Mesenchymal stem cell (in vitro differentiated cells and primary cell): Measurements from ENCODE around the gene IP6K2.

Experiments
- DNase-seq: peaks from one replicate; pipeline ENCODE4 v3.0.0-alpha.2; 2013
- H2AFZ ChIP-seq: one replicate; pipeline ENCODE4 v1.6.1; 2013; ENCODE audit warnings: low read depth, mild to moderate bottlenecking, control low read depth, inconsistent platforms, low read length, moderate library complexity
- H2AK5ac ChIP-seq: 2 replicates; pipeline ENCODE4 v1.6.1; 2013; ENCODE audit warnings: low read length, moderate library complexity, mild to moderate bottlenecking, inconsistent platforms; ENCODE audit not compliant: severe bottlenecking
- H2BK120ac ChIP-seq: one replicate; pipeline ENCODE4 v1.6.1; 2013; ENCODE audit warnings: low read depth, mild to moderate bottlenecking, inconsistent platforms, low read length, moderate library complexity
- H2BK12ac ChIP-seq, 2 experiments: one replicate each; pipeline ENCODE4 v1.6.1; 2013; ENCODE audit warnings: inconsistent platforms in 2 of 2, low read length in 2 of 2, mild to moderate bottlenecking in 2 of 2, moderate library complexity in 2 of 2, control low read depth in 1 of 2
- H2BK15ac ChIP-seq: one replicate; pipeline ENCODE4 v1.6.1; 2013; ENCODE audit warnings: mild to moderate bottlenecking, low read depth, inconsistent platforms; ENCODE audit not compliant: poor library complexity, severe bottlenecking
- H2BK5ac ChIP-seq: 2 replicates; pipeline ENCODE4 v1.6.1; 2013; ENCODE audit warnings: low read depth, mild to moderate bottlenecking, low read length, control low read depth, inconsistent platforms; ENCODE audit not compliant: poor library complexity, severe bottlenecking
- H3K14ac ChIP-seq, 2 experiments: one replicate each; pipeline ENCODE4 v1.6.1; 2013; ENCODE audit warnings: inconsistent platforms in 2 of 2, low read length in 2 of 2, control low read depth in 1 of 2, mild to moderate bottlenecking in 1 of 2, moderate library complexity in 1 of 2
- H3K18ac ChIP-seq, 2 experiments: one replicate each; pipeline ENCODE4 v1.6.1; 2013; ENCODE audit warnings: inconsistent platforms in 2 of 2, low read length in 2 of 2, control low read depth in 1 of 2, low read depth in 1 of 2, mild to moderate bottlenecking in 1 of 2
- H3K23ac ChIP-seq, 2 experiments: one replicate each; pipeline ENCODE4 v1.6.1; 2013; ENCODE audit warnings: inconsistent platforms in 2 of 2, low read length in 2 of 2, mild to moderate bottlenecking in 2 of 2, moderate library complexity in 2 of 2, control low read depth in 1 of 2
- H3K27ac ChIP-seq: 2 replicates; pipeline ENCODE4 v1.5.1; 2013; ENCODE audit warnings: mild to moderate bottlenecking, moderate library complexity, low read length, control low read depth, inconsistent platforms; ENCODE audit not compliant: poor library complexity, severe bottlenecking
- H3K27me3 ChIP-seq, 2 experiments: 2 replicates each; pipeline versions ENCODE4 v1.6.1 to v1.7.0; 2013; ENCODE audit warnings: low read length in 2 of 2, mild to moderate bottlenecking in 2 of 2, moderate library complexity in 2 of 2, control low read depth in 1 of 2, inconsistent platforms in 1 of 2; ENCODE audit not compliant: control insufficient read depth in 1 of 2, insufficient read depth in 1 of 2
- H3K36me3 ChIP-seq, 2 experiments: 2 replicates each; pipeline versions ENCODE4 v1.6.1 to v1.7.0; 2013; ENCODE audit warnings: low read length in 2 of 2, control low read depth in 1 of 2, inconsistent platforms in 1 of 2, low read depth in 1 of 2, mild to moderate bottlenecking in 1 of 2; ENCODE audit not compliant: insufficient read depth in 2 of 2, control insufficient read depth in 1 of 2
- H3K4ac ChIP-seq, 2 experiments: one replicate each; pipeline ENCODE4 v1.6.1; 2013; ENCODE audit warnings: inconsistent platforms in 2 of 2, low read length in 2 of 2, mild to moderate bottlenecking in 2 of 2, moderate library complexity in 2 of 2, control low read depth in 1 of 2, low read depth in 1 of 2
- H3K4me1 ChIP-seq: 2 replicates; pipeline ENCODE4 v1.6.1; 2013; ENCODE audit warnings: low read depth, low read length, control low read depth; ENCODE audit not compliant: control insufficient read depth, insufficient read depth
- H3K4me2 ChIP-seq: 2 replicates; pipeline ENCODE4 v1.6.1; 2013; ENCODE audit warnings: low read length, mild to moderate bottlenecking, inconsistent platforms; ENCODE audit not compliant: poor library complexity, severe bottlenecking
- H3K4me3 ChIP-seq, 2 experiments: 2 replicates each; pipeline versions ENCODE4 v1.5.1 to v1.7.0; 2013; ENCODE audit warnings: low read length in 2 of 2, mild to moderate bottlenecking in 2 of 2, control low read depth in 1 of 2, low read depth in 1 of 2; ENCODE audit not compliant: insufficient read depth in 1 of 2
- H3K79me1 ChIP-seq: replicated peaks from 2 replicates; pipeline ENCODE4 v1.6.1; 2013; ENCODE audit warnings: mild to moderate bottlenecking, control low read depth, low read length, inconsistent platforms; ENCODE audit not compliant: poor library complexity, severe bottlenecking
- H3K9ac ChIP-seq: 2 replicates; pipeline ENCODE4 v1.7.0; 2013; ENCODE audit warnings: mild to moderate bottlenecking, low read length, moderate library complexity
- H3K9me3 ChIP-seq: 2 replicates; pipeline ENCODE4 v1.7.0; 2013; ENCODE audit warnings: mild to moderate bottlenecking, low read length; ENCODE audit not compliant: control insufficient read depth
- H4K8ac ChIP-seq: one replicate; pipeline ENCODE4 v1.6.1; 2013; ENCODE audit warnings: inconsistent platforms, mild to moderate bottlenecking, low read length, moderate library complexity
- H4K91ac ChIP-seq: one replicate; pipeline ENCODE4 v1.6.1; 2013; ENCODE audit warnings: mild to moderate bottlenecking, low read length, inconsistent platforms
- WGBS: methylation state at CpG from one replicate; pipeline ENCODE4 v1.1.7; 2013; ENCODE audit warnings: mixed read lengths; 5-methylcytosine and 5-hydroxymethylcytosine counted together

IP6K2 gene

GRCh38 chr3:48708481-48708889, 8.5 kb downstream of the IP6K2 start:
- WGBS = 81% methylated on average over 2 of the region's 2 CpGs
- Histone ChIP-seq H3K79me1 (no peaks in the 10 kb centered on the region), H3K14ac (no peak overlapping the region)

GRCh38 chr3:48707157-48707556, 9.9 kb downstream of the IP6K2 start:
- no peak overlapping the region for H3K4me2 ChIP-seq
- H2AFZ ChIP-seq = no peak overlapping the region
- DNase-seq = no peak
- H2BK12ac ChIP-seq = no peak overlapping the region
- H3K14ac ChIP-seq = no peak overlapping the region
- H4K8ac ChIP-seq = no peak overlapping the region
- H3K23ac ChIP-seq = no peak overlapping the region
- H2AK5ac ChIP-seq = no peak overlapping the region
- H3K36me3 ChIP-seq = peaks cover 50 to 60% of the 10 kb centered on the region in 2 experiments
- H3K18ac ChIP-seq = no peak overlapping the region
- no peaks in the 10 kb centered on the region for H3K79me1 ChIP-seq
- H2BK120ac ChIP-seq = no peak overlapping the region
- H2BK5ac ChIP-seq = no peak overlapping the region
- peaks cover 20% of the 10 kb centered on the region for H3K4me1 ChIP-seq
- over 99% methylated on average over 5 of the region's 5 CpGs for WGBS
- H3K27ac ChIP-seq = no peak overlapping the region
- no peaks in the 10 kb centered on the region for H3K9me3 ChIP-seq
- H3K4me3 ChIP-seq = no peak overlapping the region
- H3K27me3 ChIP-seq = no peaks in the 10 kb centered on the region
- H3K9ac ChIP-seq = peak overlapping the region; percentile 48
- no peak overlapping the region for H3K4ac ChIP-seq
- H2BK15ac ChIP-seq = no peak overlapping the region
- H4K91ac ChIP-seq = no peak overlapping the region

More at GRCh38 chr3:48708481-48708889, 8.5 kb downstream of the IP6K2 start:
- H3K4me3 ChIP-seq = peak overlapping the region in 1 of 2 experiments; percentile 6
- peaks cover 58 to 68% of the 10 kb centered on the region in 2 experiments for H3K36me3 ChIP-seq
- H2BK15ac ChIP-seq = no peak overlapping the region
- no peaks in the 10 kb centered on the region for H3K27me3 ChIP-seq
- peak; percentile 51 for DNase-seq
- no peak overlapping the region for H3K4me2 ChIP-seq
- no peak overlapping the region for H2BK12ac ChIP-seq
- H3K9ac ChIP-seq = peak overlapping the region; percentile 62
- H3K27ac ChIP-seq = peak overlapping the region; percentile 85
- no peak overlapping the region for H2BK120ac ChIP-seq
- H2AK5ac ChIP-seq = no peak overlapping the region
- no peak overlapping the region for H4K91ac ChIP-seq
- H3K4ac ChIP-seq = no peak overlapping the region
- no peak overlapping the region for H3K23ac ChIP-seq
- peaks cover 26% of the 10 kb centered on the region for H3K4me1 ChIP-seq
- H4K8ac ChIP-seq = no peak overlapping the region
- no peak overlapping the region for H2AFZ ChIP-seq
- no peak overlapping the region for H2BK5ac ChIP-seq
- H3K9me3 ChIP-seq = no peaks in the 10 kb centered on the region
- no peak overlapping the region for H3K18ac ChIP-seq

GRCh38 chr3:48702320-48702920, 14.6 kb downstream of the IP6K2 start:
- Histone ChIP-seq H3K4me3 (no peak overlapping the region), H3K14ac (no peak overlapping the region), H2BK5ac (no peak overlapping the region), H3K27me3 (no peaks in the 10 kb centered on the region), H3K4ac (no peak overlapping the region), H3K4me2 (no peak overlapping the region), H3K9me3 (no peaks in the 10 kb centered on the region), H2AK5ac (no peak overlapping the region), H2BK120ac (no peak overlapping the region), H3K9ac (no peak overlapping the region), H2BK15ac (no peak overlapping the region), H4K8ac (no peak overlapping the region), H4K91ac (no peak overlapping the region), H3K79me1 (no peaks in the 10 kb centered on the region), H3K27ac (no peak overlapping the region), H2BK12ac (no peak overlapping the region), H3K18ac (no peak overlapping the region), H3K4me1 (peaks cover 6% of the 10 kb centered on the region), H3K23ac (no peak overlapping the region), H3K36me3 (peaks cover 41 to 42% of the 10 kb centered on the region in 2 experiments), H2AFZ (no peak overlapping the region)
- WGBS = 94% methylated on average over 6 of the region's 6 CpGs
- no peak for DNase-seq

- no peaks in the 10 kb centered on the region for H3K79me1 ChIP-seq
- H2AK5ac ChIP-seq = no peak overlapping the region
- H3K18ac ChIP-seq = no peak overlapping the region
- H2AFZ ChIP-seq = no peak overlapping the region
- H3K23ac ChIP-seq = no peak overlapping the region
- H4K91ac ChIP-seq = no peak overlapping the region
- no peak for DNase-seq
- no peak overlapping the region for H2BK120ac ChIP-seq
- peak overlapping the region in 1 of 2 experiments; percentile 19 for H3K4me3 ChIP-seq
- H2BK5ac ChIP-seq = no peak overlapping the region
- H3K4me2 ChIP-seq = no peak overlapping the region
- peaks cover 10% of the 10 kb centered on the region for H3K4me1 ChIP-seq
- no peak overlapping the region for H4K8ac ChIP-seq
- no peaks in the 10 kb centered on the region for H3K27me3 ChIP-seq
- H2BK12ac ChIP-seq = no peak overlapping the region
- 92% methylated on average over 10 of the region's 11 CpGs for WGBS
- no peak overlapping the region for H2BK15ac ChIP-seq
- no peak overlapping the region for H3K27ac ChIP-seq
- H3K36me3 ChIP-seq = peaks cover 31 to 34% of the 10 kb centered on the region in 2 experiments
- no peak overlapping the region for H3K14ac ChIP-seq
- no peaks in the 10 kb centered on the region for H3K9me3 ChIP-seq
- H3K9ac ChIP-seq = no peak overlapping the region
- no peak overlapping the region for H3K4ac ChIP-seq
Observed at GRCh38 chr3:48700731-48701405, 16.2 kb downstream of the IP6K2 start.
